ENCODE measurements around the gene ANXA1. TPM values are rescaled to one million over a fixed set of nuclear protein-coding genes. Genes with fewer than 3 reads are reported as not detected.
A peak's percentile ranks its signal among the peaks of the same experiment; 100 is the strongest.
"Not testable (repeated sequence)": the region's sequence is repeated elsewhere in the genome, so short reads cannot be mapped to it uniquely, and the experiment has no call there.

The ANXA1 gene
- total RNA-seq, 2 donors from 2014 or later, result 69.8 to 142 TPM

- H3K36me3 ChIP-seq, result no peaks in the 10 kb centered on the region
- peaks cover 0 to 14% of the 10 kb centered on the region in 2 donors for H3K9me3 ChIP-seq
- H3K27ac ChIP-seq, result no peak overlapping the region
- DNase-seq (ENCODE audit: low spot score), result no peak
- no peaks in the 10 kb centered on the region for H3K27me3 ChIP-seq
- TF ChIP-seq CTCF (IDR thresholded peaks at IDR 0.05), result peak in 1 of 2 donors; percentile 66
- H3K4me1 ChIP-seq, result no peaks in the 10 kb centered on the region
- H3K4me3 ChIP-seq, result no peak overlapping the region
Observed at GRCh38 chr9:73183917-73184861, 32.5 kb downstream of the ANXA1 start.

- H3K9me3 ChIP-seq, result peaks cover 0 to 15% of the 10 kb centered on the region in 2 donors
- H3K4me1 ChIP-seq; H3K36me3 ChIP-seq; DNase-seq (ENCODE audit: low spot score); H3K27me3 ChIP-seq; H3K4me3 ChIP-seq; H3K27ac ChIP-seq: not testable (repeated sequence)
Observed at GRCh38 chr9:73191109-73191508, 39.4 kb downstream of the ANXA1 start.

GRCh38 chr9:73194284-73194683, 42.6 kb downstream of the ANXA1 start:
- Histone ChIP-seq H3K27me3 (no peaks in the 10 kb centered on the region), H3K36me3 (no peaks in the 10 kb centered on the region), H3K27ac (no peak overlapping the region), H3K4me1 (no peaks in the 10 kb centered on the region), H3K4me3 (no peak overlapping the region), H3K9me3 (peaks cover 0 to 4% of the 10 kb centered on the region in 2 donors)
- DNase-seq (ENCODE audit: low spot score), result no peak
- no peak for TF ChIP-seq CTCF (IDR thresholded peaks at IDR 0.05)

GRCh38 chr9:73199448-73199847, 47.8 kb downstream of the ANXA1 start:
- H3K36me3 ChIP-seq, result no peaks in the 10 kb centered on the region
- DNase-seq (ENCODE audit: low spot score), result no peak
- no peaks in the 10 kb centered on the region for H3K27me3 ChIP-seq
- no peaks in the 10 kb centered on the region for H3K4me1 ChIP-seq
- no peaks in the 10 kb centered on the region for H3K9me3 ChIP-seq
- H3K4me3 ChIP-seq, result no peak overlapping the region
- no peak for TF ChIP-seq CTCF (IDR thresholded peaks at IDR 0.05)
- no peak overlapping the region for H3K27ac ChIP-seq

- Histone ChIP-seq H3K4me3 (no peak overlapping the region), H3K4me1 (no peaks in the 10 kb centered on the region), H3K27ac (no peak overlapping the region), H3K9me3 (no peaks in the 10 kb centered on the region), H3K27me3 (no peaks in the 10 kb centered on the region), H3K36me3 (no peaks in the 10 kb centered on the region)
- no peak for DNase-seq (ENCODE audit: low spot score)
- no peak for TF ChIP-seq CTCF (IDR thresholded peaks at IDR 0.05)
Observed at GRCh38 chr9:73199886-73200285, 48.2 kb downstream of the ANXA1 start.

- Histone ChIP-seq H3K4me3 (no peak overlapping the region), H3K4me1 (no peaks in the 10 kb centered on the region), H3K27me3 (no peaks in the 10 kb centered on the region), H3K27ac (no peak overlapping the region), H3K36me3 (no peaks in the 10 kb centered on the region), H3K9me3 (no peaks in the 10 kb centered on the region)
- TF ChIP-seq CTCF (IDR thresholded peaks at IDR 0.05), result peak in 1 of 2 donors; percentile 62
- DNase-seq (ENCODE audit: low spot score), result no peak
Observed at GRCh38 chr9:73200694-73201452, 49.2 kb downstream of the ANXA1 start.
